Large intestine (tissue), 3 donors: ENCODE data around the gene ATP2B3. TPM values are rescaled to one million over a fixed set of nuclear protein-coding genes. Genes with fewer than 3 reads are reported as not detected.

Experiments used
- DNase-seq, 2 donors: peaks; one replicate each; pipeline versions ENCODE4 v3.0.0 to v3.0.0-alpha.2; 2013
- H3K27ac ChIP-seq: one replicate; pipeline ENCODE4 v1.5.1; 2013; ENCODE audit warnings: low read length
- H3K27me3 ChIP-seq: 2 replicates; pipeline ENCODE4 v1.6.1; 2013; ENCODE audit warnings: low read length; ENCODE audit not compliant: control insufficient read depth, insufficient read depth
- H3K36me3 ChIP-seq: 2 replicates; pipeline ENCODE4 v1.6.1; 2013; ENCODE audit warnings: low read length; ENCODE audit not compliant: control insufficient read depth, insufficient read depth
- H3K4me1 ChIP-seq: one replicate; pipeline ENCODE4 v1.6.1; 2013; ENCODE audit warnings: low read length; ENCODE audit not compliant: control insufficient read depth, insufficient read depth
- H3K4me3 ChIP-seq: one replicate; pipeline ENCODE4 v1.5.1; 2013; ENCODE audit warnings: low read length
- H3K9me3 ChIP-seq: one replicate; pipeline ENCODE4 v1.6.1; 2013; ENCODE audit warnings: mild to moderate bottlenecking, low read depth, low read length, moderate library complexity; ENCODE audit not compliant: control insufficient read depth
- WGBS: methylation state at CpG from one replicate; pipeline ENCODE4 v1.1.5; 2013; ENCODE audit warnings: low lambda C conversion rate; ENCODE audit not compliant: insufficient coverage; 5-methylcytosine and 5-hydroxymethylcytosine counted together
- polyA plus RNA-seq: library from polyadenylated mRNA; unstranded; fragments of 120-200 nt; gene quantifications from one replicate; pipeline ENCODE4 v1.2.1, GENCODE V29; 2013

ATP2B3 gene
- polyA plus RNA-seq, 1 donor: 1.6 TPM

DNA sequence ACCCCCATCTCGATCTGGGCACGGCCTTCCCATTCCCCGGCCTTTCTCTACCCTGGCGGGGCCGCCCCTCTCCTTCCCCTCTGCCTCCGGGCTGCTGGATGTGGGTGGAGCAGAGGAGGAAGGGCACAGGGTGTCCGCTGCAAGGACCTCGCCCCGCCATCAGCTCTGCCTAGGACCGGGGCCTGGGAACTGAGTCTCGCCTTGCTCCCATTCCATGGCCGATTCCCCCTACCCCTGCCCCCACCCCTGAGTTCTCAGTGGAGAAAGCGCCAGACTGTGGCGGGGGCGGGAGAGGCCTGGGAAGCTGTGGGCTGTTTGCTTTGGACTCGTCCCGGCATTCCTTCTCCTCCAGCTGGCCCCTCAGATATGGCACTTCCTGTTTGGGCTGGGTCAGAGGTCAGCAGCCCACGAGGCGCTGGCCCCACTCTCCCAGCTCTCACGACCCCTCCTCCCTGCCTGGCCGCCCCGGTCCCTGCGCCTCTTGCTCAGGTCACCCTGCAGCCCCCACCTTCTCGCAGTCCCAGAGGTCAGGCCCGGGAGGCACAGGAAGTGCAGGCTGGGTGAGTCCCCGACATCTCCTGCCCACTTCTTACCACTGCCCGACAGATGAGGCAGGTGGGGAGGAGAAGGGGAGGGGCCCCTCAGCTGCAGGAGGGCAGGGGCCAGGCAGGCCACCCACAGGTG, 29.1 kb upstream of the ATP2B3 start:
- peak in 1 of 2 donors; percentile 43 for DNase-seq
- Histone ChIP-seq H3K4me3 (no peak overlapping the region), H3K9me3 (no peaks in the 10 kb centered on the region), H3K27me3 (no peaks in the 10 kb centered on the region), H3K4me1 (peaks cover 47% of the 10 kb centered on the region), H3K27ac (no peak overlapping the region), H3K36me3 (no peaks in the 10 kb centered on the region)
- WGBS: no CpG with 5 or more reads among the region's 27 CpGs

DNA sequence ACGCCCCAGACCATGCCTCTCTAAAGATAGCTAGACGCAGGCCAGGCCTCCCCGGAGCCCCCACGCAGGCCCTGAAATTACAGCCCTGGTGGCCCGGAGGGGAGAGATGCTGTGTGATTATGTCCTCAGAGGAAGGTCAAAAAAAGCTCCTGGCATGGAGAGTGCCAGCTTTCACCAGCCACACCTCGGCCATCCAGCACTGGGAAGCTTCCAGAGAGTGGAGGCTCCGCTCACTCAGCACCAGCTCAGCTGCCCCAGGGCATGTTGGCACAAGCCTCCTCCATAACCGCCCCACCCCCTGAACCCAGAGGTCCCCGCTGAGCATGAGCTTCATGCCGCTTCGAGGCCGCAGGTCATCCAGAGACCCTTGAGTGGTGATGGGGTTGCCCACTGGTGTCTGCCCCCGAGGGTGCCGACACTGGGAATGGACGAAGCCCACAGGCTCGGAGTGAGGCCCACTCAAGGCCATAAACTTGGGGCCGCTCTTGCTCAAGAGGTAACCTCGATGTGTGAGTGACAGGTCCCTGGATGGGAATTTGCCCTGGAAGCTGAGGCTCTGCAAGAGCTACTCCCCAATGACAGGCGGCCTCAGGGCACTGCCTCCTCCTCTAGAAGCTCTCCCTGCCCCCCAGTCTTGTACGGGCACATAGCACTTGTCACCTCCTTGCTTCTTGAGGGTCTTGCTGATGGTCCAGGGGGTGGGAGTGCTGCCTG, 27.1 kb upstream of the ATP2B3 start:
- peaks cover 47% of the 10 kb centered on the region for H3K4me1 ChIP-seq
- WGBS: no CpG with 5 or more reads among the region's 20 CpGs
- no peaks in the 10 kb centered on the region for H3K36me3 ChIP-seq
- DNase-seq: peak in 1 of 2 donors; percentile 68
- H3K9me3 ChIP-seq: no peaks in the 10 kb centered on the region
- no peaks in the 10 kb centered on the region for H3K27me3 ChIP-seq
- no peak overlapping the region for H3K4me3 ChIP-seq
- peak overlapping the region; percentile 67 for H3K27ac ChIP-seq

DNA sequence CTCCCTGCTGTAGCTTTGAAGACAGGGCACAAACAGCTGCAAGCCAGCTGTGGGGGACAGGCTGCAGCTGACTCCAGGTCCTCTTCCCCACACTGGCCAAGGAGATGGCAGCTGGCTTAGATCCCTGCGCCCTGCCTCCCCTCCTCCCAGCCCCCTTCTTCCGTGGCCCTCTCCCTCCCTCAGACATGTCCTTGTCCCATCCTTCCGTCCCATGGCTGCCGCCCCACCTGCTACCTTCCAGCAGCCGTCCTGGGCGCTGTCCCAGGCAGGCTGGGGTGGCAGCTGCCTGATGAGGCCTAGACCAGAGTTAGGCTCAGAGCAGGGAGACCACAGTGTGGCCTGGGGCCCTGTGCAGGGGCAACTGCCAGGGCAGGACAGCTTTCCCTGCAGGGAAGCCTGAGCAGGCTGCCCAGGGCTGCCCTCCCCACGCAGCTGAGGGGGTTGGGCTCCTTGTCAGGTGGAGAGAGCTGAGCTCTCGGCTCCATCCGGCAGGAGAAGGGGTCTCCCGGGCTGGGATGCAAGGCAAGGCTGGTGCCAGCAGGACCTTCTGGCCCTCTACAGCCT, 26.0 kb upstream of the ATP2B3 start:
- no peaks in the 10 kb centered on the region for H3K36me3 ChIP-seq
- no peaks in the 10 kb centered on the region for H3K9me3 ChIP-seq
- H3K27ac ChIP-seq: peak overlapping the region; percentile 67
- H3K27me3 ChIP-seq: no peaks in the 10 kb centered on the region
- WGBS: no CpG with 5 or more reads among the region's 10 CpGs
- peak in 1 of 2 donors; percentile 44 for DNase-seq
- H3K4me3 ChIP-seq: no peak overlapping the region
- peaks cover 44% of the 10 kb centered on the region for H3K4me1 ChIP-seq

DNA sequence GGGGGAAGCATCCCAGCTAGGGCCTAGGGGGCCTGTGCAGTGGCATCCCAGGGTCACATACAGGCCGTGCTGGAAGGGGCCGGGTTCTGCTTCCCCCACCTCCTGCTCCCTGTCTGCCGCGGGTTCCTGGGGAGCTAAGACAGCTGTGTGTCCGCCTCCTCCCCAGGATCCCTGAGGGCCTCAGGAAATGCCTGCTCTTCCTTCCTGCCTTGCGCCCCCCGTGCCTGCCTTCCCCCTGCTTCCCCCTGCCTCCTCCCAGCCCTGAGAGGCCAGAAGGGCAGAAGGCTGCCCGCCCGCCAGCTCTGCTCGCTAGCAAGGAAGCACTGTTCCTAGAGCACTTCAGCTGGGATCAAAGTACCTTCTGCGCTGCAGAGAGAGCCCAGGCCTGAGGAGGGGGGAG, 25.5 kb upstream of the ATP2B3 start:
- no CpG with 5 or more reads among the region's 11 CpGs for WGBS
- no peaks in the 10 kb centered on the region for H3K9me3 ChIP-seq
- DNase-seq: peak in 1 of 2 donors; percentile 69
- no peaks in the 10 kb centered on the region for H3K36me3 ChIP-seq
- H3K4me1 ChIP-seq: peaks cover 44% of the 10 kb centered on the region
- no peaks in the 10 kb centered on the region for H3K27me3 ChIP-seq
- H3K4me3 ChIP-seq: no peak overlapping the region
- peak overlapping the region; percentile 67 for H3K27ac ChIP-seq

DNA sequence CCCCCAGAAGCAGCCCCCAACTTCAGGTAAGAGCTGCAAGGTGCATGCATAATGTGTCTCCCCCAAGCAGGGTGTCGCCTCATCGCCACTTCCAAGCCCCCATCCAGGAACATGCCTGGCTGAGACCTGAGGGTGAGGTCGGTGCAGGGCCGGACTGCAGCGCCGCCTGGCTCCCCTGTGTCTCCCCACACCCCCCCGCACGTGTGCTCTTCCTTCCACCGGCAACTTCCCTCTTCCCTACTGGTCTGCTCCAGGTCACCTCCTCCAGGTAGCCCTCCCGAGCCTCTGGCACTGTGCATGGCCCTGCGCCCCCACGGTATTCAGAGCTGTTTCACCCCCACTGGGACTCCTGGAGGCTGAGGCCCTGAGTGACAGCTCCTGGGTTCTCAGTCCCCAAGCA, 24.9 kb upstream of the ATP2B3 start:
- no peak overlapping the region for H3K4me3 ChIP-seq
- H3K27ac ChIP-seq: peak overlapping the region; percentile 67
- H3K36me3 ChIP-seq: no peaks in the 10 kb centered on the region
- WGBS: no CpG with 5 or more reads among the region's 12 CpGs
- H3K9me3 ChIP-seq: no peaks in the 10 kb centered on the region
- DNase-seq: no peak
- no peaks in the 10 kb centered on the region for H3K27me3 ChIP-seq
- peaks cover 42% of the 10 kb centered on the region for H3K4me1 ChIP-seq

DNA sequence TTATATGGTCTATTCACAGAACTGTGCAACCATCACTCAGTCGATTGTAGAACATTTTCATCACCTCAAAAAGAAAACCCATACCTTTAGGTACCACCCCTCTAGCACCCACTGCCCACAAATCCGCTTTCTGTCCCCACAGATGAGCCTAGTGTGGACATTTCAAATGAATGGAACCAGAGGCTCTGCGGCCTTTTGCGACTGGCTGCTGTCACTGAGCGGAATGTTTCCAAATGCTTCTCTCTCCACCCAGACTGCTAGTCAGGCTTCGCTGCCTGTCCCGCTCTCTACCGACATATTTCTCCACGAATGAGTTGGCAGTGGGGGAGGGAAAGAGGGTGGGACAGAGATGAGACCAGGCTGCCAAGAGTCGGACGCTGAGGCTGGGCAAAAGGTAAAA, 24.4 kb upstream of the ATP2B3 start:
- H3K9me3 ChIP-seq: no peaks in the 10 kb centered on the region

DNA sequence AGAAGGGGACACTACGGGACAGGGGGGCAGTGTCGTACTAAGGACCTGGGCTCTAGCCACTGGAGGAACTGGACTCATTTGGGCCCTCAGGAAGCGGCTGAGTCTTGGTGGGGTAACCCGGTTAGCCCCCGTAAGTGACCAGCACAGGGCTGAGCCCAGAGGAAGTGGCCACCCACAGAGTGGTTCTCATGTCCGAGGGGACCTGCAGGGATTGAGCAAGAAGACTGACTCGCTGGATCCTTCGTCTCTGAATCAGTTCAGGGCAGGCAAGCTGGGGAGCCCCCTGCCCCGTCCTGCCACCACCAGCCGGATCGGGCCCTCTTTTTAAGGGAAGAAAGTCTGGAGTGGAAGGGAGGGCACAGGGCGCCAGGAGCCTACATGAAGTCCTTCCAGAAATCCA, 23.4 kb upstream of the ATP2B3 start:
- Histone ChIP-seq H3K27ac (no peak overlapping the region), H3K9me3 (no peaks in the 10 kb centered on the region), H3K27me3 (no peaks in the 10 kb centered on the region), H3K36me3 (no peaks in the 10 kb centered on the region), H3K4me1 (peaks cover 26% of the 10 kb centered on the region), H3K4me3 (no peak overlapping the region)
- no CpG with 5 or more reads among the region's 12 CpGs for WGBS
- no peak for DNase-seq

More for the DNA sequence above, 24.4 kb upstream of the ATP2B3 start:
- no peak for DNase-seq
- Histone ChIP-seq H3K27ac (no peak overlapping the region), H3K4me1 (peaks cover 36% of the 10 kb centered on the region), H3K4me3 (no peak overlapping the region), H3K36me3 (no peaks in the 10 kb centered on the region), H3K27me3 (no peaks in the 10 kb centered on the region)
- WGBS: no CpG with 5 or more reads among the region's 11 CpGs

DNA sequence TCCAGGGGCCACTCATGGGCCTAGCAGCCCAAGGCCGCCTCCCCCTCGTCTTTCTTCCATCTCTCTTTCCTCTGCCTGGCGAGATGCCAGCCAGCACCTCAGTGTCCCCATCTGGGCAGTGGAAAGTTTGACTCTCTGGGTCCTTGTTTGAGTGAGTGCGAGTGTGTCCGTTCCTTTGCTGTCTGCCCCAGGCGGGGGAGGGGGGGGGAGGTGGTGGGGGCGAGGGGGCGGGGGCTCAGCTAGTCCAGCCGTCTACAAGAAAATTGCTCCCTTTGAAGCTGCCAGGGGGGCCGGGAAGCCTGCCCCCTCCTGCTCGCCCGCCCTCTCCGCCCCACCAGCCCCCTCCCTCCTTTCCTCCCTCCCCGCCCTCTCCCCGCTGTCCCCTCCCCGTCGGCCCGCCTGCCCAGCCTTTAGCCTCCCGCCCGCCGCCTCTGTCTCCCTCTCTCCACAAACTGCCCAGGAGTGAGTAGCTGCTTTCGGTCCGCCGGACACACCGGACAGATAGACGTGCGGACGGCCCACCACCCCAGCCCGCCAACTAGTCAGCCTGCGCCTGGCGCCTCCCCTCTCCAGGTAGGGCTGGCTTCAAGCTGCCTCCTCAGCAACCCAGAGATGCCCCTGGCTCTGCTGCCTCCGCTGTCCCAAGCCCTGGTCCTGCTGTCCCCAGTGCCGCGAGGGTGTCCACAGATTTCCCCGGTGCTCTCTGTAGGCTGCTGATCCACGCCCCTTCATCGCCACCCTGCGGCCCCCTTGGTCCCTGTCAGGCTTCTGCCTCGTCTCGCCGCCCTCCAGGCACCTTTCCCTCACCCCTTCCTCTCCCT, 22.7 kb upstream of the ATP2B3 start, which contains the start of gene BGN:
Gene BGN, plus strand, starts transcription at position 440 of the 821 bp plus-strand sequence. CDS start 9,652 bp downstream, outside the sequence.
- H3K4me1 ChIP-seq: peaks cover 23% of the 10 kb centered on the region
- DNase-seq: peak in 1 of 2 donors; percentile 37
- WGBS: no CpG with 5 or more reads among the region's 41 CpGs
- H3K36me3 ChIP-seq: no peaks in the 10 kb centered on the region
- H3K4me3 ChIP-seq: peak within 1 kb of the TSS; percentile 30
- H3K27me3 ChIP-seq: no peaks in the 10 kb centered on the region
- H3K27ac ChIP-seq: no peak within 1 kb of the TSS
- no peaks in the 10 kb centered on the region for H3K9me3 ChIP-seq

DNA sequence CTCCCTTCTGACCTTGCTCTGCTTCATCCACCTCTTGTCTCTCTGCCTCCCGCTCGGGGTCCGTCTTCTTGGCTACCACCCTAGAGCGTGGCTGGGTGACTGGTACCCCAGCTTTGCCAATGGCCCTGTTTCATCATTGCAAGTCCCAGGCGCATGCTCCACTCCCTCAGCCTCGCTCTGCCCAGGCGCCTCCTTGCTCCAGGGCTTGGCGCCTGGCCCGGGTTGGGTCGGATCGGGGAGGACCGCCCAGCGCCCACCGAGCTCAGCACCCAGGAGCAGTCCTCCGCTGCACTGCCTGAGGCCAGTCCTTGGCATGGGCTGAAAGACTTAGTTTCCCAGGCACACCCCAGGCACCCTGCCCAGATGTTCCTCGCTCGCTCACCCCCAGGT, 22.1 kb upstream of the ATP2B3 start:
- no peak for DNase-seq
- Histone ChIP-seq H3K36me3 (no peaks in the 10 kb centered on the region), H3K27me3 (no peaks in the 10 kb centered on the region), H3K9me3 (no peaks in the 10 kb centered on the region), H3K27ac (no peak overlapping the region), H3K4me3 (peak overlapping the region; percentile 30), H3K4me1 (peaks cover 23% of the 10 kb centered on the region)
- no CpG with 5 or more reads among the region's 17 CpGs for WGBS
